Skin epidermis (tissue), 12 donors: ENCODE measurements around the gene ADCY9.

Experiments used
- H3K27ac ChIP-seq, 21 experiments: fragments of 200-600 bp; sonication (generic) in 11 of 21; one replicate each; pipeline ENCODE4 v1.5.0; 2020; ENCODE audit warnings: mild to moderate bottlenecking in 3 of 21, inconsistent platforms in 2 of 21, moderate library complexity in 2 of 21
- H3K4me3 ChIP-seq, 7 experiments: fragments of 200-600 bp; sonication (generic) in 2 of 7; one replicate each; pipeline ENCODE4 v1.5.0; 2020; ENCODE audit warnings: inconsistent platforms in 2 of 7, mild to moderate bottlenecking in 2 of 7, moderate library complexity in 1 of 7

ADCY9 gene

DNA sequence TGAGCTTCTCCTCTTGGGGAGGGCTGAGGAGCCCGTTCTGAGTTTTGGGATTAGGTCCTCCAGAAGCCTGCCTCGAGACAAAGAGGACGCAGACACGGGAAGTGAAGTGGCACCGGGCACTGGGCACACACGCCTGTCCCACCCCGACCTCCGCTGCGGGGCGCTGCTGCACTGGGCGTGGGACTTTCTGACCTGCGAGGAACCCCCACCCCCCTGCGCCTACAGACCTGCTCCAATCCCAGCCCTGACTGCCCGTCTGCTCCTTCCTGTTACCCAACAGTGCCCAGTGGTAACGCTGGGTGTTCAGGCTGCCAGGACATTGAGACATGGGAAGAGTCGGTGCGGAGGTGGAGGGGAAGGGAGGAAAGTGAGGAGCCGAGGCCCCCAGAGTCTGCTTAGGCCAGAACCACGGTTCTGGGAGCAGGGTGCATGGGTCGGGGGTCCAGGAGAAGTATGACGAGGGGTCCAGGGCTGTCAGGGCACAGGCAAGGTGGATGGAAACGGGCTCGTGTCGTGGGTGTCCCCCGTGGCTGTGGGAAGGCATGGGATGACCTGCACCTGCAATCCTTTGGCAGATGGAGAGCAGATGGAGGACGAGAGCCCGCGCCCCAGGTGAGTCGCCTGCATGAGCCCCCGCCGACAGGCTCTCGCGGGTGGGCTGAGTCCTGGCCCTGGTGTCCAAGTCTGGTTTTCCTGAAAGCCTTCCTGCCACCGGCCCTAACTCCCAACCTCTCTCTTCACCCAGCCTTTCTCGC lies 123.8 kb downstream of the ADCY9 start:
- no peak overlapping the region for H3K27ac ChIP-seq
- no peak overlapping the region for H3K4me3 ChIP-seq

DNA sequence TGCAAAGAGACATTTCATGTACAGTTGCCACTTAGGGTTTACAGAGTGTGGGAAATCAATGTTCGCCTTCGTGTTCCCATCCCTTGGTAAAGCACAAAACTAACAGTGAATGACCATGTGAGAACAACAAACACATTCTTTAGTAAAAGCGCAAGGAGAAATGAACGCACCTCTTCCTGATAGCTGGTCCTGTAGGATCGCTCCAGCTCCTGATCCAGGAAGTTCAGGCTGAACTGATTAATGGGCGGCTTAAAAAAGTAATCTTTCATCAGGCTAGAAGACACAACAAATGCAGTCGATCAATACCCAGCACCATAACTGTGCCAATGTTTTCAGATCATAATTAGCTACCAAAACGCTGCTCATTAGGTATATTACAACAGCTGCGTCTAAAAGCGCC lies 127.4 kb downstream of the ADCY9 start:
- H3K4me3 ChIP-seq, result no peak overlapping the region
- no peak overlapping the region for H3K27ac ChIP-seq

DNA sequence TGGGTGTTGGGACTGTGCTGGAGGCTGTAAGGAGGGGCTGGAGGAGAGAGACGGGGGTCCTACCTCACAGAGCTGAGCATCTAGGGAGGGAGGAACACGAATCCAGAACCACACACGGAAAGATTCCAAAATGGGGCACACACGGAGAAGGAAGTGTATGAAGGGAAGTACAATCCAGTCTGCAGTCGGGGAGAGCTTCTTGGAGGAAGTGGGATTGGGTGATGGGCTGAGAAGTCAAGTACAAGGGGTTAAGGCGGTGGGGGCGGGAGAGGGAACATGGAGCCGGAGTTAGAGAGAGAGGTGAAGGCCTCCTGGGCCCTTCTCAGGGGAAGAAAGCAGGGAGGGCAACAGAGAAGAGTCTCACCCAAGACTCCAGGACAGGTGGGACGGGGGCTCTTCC lies 128.2 kb downstream of the ADCY9 start:
- no peak overlapping the region for H3K27ac ChIP-seq
- H3K4me3 ChIP-seq, result no peak overlapping the region

DNA sequence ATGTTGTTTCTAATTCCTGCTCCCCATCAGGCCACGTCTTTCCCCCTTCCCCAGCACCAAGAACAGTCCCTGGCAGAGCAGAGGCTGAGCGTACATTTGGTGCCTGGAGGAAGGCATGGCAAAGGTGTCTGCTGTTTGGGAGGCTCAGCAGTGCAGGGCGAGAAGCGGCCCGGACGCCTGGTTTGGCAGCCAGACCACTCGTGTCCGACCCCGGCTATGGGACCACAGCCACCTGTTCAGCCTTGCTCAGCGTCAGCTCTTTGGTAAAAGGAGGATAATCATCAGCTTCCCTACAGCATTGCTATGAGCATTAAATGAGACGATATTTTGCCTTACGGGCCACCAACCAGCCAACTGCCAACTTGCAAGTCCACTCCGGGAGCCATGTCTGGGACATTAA lies 129.0 kb downstream of the ADCY9 start:
- no peak overlapping the region for H3K4me3 ChIP-seq
- no peak overlapping the region for H3K27ac ChIP-seq

DNA sequence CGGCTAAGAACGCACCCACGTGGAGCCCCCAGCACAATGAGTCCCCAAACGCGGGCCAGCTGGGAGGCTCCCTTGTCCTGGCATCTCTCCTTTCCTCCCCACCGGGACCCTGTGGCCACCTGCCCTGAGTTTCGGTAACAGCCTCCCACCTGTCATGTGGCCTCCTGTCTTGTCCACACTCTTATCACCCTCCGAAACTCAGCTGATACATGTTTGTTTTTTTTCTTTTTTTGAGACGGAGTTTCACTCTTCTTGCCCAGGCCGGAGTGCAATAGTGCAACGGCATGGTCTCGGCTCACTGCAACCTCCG lies 130.1 kb downstream of the ADCY9 start:
- H3K27ac ChIP-seq, result no peak overlapping the region
- no peak overlapping the region for H3K4me3 ChIP-seq

DNA sequence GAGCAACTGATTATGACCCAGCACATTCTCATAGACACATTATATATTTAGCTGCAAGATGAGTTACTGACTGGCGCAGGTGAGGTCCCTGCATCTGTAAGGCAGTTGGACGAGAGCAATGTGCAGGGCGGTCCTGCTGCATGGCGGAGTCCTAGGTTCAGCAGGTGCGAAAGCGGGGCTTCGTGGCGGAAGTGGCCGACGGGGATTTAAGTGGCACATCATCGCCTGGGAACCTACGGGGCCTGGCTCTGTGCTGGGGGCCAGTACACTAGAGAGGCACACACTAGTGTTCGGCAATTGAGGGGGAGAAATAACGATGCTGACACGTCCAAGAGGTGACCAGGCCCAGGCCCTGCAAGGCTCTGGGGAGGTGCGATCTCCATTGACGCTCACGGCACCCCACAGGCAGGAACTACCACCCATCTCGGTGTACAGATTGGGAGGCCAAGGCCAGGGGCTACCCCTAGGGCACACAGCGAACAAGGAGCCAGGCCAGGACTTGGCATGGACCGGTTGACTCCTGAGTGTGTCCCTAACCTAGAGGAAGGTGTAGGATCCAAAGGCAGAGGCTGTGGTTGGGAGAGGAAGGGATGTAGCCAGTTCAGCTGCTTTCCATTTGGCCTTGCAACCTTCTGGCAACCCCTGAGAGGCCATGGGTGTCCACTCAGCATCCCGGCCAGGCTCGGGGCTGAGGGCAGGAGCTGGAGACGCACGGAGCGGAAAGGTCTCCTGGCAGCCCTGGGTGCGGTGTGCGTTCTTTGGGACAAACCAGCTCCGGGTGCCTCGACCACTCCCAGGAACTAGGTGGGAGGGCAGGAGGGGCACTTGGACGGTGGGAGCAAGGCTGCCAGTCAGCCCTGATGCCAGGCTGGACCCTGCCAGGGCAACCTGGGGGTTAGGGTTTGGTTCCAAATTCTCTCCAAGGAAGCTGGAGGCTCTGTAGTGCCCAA lies 131.9 kb downstream of the ADCY9 start:
- H3K4me3 ChIP-seq, result no peak overlapping the region
- H3K27ac ChIP-seq, result no peak overlapping the region

DNA sequence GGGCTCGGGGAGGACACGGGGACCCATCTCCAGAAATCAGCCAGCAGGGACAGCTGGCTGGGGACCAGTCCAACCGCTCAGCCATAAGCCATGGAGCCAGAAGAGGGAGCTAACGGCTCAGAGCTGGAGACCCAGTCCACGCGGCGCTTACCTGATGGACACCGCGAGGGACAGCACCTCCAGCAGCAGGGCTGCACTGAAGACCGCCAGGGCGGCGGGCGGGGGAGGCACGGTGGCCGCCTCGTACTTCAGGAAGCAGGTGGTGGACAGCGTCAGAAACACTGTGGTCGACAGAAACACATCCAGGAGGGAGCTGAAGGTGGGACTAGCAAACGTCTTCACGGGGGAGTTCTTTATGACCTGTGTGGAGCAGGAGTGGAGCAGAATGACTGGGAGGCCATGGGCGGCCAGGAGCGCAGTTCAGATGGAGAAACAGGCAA lies 133.1 kb downstream of the ADCY9 start:
- no peak overlapping the region for H3K4me3 ChIP-seq
- no peak overlapping the region for H3K27ac ChIP-seq

DNA sequence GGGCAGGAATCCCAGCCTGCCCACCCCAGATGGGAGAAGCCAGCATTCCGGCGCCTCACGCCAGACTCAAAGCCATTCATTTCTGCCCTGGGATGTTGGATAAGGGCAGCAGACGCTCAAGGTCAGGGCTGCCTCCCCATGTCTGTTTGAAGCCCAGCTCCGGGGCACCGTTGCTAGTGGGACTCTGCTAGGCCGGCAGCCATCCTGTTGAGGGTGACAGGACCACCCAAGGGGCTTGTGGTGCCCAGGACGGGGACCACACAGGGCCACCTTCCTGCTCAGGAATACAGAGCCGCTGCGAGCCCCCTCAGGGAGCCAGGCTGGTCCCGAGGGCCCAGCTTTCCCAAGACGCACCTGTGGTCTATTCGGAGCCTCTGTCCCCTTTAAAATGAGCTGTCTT lies 134.0 kb downstream of the ADCY9 start:
- H3K4me3 ChIP-seq, result no peak overlapping the region

DNA sequence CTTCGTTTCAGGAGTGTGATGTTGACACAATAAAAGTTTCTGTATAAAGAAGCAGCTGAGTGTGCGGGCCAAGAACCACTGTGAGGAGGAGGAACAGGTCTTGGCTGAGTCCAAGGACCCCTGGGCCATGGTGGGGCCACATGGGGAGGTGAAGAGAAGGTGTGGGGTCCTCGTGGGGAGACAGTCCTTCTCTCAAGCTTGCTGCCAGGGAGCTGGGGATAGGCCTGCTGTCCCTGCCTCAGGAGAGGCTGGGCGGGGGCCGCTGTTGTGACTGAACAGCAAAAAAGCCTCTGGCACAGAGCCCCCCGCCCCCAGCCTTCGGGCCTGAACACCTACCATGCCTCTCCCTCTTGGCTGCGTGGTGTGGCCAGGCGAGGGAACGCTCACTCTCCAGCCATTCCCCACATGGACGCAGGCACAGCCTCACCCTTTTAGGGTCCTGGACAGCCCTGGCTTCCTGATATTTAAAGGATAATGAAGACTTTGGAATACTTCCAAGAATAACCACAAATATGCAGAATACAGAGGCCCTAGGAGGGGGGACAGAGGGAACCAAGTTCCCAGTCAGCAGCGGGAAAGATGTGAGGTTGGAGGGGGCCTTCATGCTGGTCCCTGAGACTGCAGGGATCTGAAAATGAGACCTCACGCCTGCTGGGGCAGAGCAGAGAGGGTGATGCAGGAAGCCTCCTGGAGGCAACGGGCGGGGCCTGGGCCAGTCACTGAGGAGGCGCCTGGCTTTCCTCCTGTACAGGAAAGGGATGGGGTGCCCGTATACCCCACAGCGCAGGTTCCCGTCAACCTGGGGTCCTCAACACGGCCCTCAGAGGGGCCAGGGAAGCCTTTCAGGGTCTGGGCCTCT lies 135.8 kb downstream of the ADCY9 start:
- Histone ChIP-seq H3K4me3 (no peak overlapping the region), H3K27ac (no peak overlapping the region)

More for the DNA sequence above, 134.0 kb downstream of the ADCY9 start:
- no peak overlapping the region for H3K27ac ChIP-seq

DNA sequence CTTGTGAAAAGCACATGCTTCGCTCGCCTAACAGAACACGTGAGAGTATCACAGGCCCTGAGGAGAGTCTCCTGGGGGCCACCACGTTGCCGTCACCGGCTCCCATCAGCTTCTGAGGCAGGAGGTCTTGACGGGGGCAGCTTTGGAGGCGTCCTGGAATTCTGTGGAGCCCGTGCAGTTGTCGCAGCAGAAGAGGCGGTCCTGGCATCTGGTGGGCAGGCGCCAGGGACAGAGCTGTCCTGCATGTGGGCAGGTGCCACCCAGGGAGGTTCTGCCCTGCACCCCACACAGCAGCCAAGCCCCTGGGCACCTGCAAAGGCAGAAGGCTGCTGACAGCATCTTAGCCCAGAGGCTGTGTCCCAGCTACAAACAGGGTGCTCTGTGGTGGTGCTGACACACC lies 136.7 kb downstream of the ADCY9 start:
- no peak overlapping the region for H3K27ac ChIP-seq
- H3K4me3 ChIP-seq, result no peak overlapping the region

DNA sequence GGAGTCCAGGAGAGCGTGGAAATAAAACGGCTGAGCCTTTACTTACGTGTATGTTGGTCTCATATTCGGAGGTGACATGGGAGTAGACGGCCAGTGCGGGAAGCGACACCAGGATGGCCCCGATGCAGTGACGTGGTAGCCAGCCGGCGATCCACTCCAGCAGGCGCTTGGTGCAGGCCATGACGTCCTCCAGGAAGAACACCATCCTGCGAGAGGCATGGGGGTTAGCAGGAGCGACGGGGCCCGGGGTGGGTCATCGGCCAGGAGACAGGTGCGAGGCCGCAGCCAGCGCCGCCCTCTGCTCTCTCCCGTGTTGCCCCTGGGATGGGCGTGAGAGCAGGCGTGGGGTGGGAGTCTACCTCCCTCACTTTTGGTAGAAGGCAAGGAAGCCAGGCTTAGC lies 137.2 kb downstream of the ADCY9 start:
- no peak overlapping the region for H3K27ac ChIP-seq
- no peak overlapping the region for H3K4me3 ChIP-seq

DNA sequence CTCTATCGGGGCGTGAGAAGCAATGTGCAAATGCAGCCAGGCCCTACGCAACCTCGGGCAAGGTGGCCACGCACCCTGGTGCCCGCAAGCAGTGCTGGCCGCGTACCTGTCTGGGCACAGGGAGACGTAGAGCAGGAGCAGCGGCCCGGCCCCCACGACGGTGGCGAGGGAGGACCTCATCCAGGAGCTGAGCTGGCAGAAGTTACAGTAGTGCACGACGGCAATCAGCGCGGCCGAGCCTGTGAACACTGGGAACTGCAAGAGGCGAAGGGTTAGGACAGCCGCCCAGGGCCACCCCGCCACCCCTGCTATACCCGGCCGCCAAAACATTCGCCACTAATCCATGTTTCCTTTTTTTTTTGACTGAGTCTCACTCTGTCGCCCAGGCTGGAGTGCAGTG lies 138.9 kb downstream of the ADCY9 start:
- Histone ChIP-seq H3K4me3 (no peak overlapping the region), H3K27ac (no peak overlapping the region)

DNA sequence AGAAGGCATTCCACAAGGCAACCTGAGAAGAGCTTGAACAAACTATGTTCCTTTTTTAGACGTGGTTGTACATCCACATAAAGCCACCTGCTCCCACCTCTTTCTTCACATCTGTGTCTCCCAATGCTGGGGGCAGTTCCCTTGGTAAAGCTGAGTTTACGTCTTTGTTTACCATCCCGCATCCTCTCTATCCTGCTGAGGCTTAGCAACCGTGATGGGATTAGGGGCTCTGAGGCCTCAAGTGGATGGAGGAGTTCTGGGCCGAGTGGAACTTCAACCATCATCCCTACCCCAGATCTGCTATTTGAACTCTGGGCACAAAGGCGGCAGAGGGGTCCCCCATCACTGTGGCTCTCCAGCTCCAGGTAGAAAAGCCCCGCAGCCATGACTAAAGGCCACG lies 141.5 kb downstream of the ADCY9 start:
- no peak overlapping the region for H3K27ac ChIP-seq

DNA sequence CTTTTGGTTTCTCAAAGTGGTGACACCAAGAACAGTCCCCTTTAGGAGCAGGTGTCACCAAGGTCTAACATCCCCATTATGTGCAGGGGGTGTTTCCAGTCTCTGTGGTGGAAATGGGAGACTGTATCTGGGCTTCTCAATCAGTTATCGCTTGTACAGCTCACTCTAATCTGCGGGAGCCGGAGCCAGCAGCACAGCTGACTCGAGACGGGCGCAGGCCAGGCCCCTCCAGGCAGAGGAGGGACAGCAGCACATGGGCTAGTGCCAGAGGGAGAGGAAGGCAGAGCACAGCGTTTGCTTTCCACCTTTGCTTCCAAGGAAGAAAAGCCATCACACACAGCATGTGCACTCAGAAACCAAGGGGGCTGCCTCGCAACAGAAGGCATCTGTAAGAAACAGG lies 144.5 kb downstream of the ADCY9 start:
- Histone ChIP-seq H3K27ac (no peak overlapping the region), H3K4me3 (no peak overlapping the region)

More for the DNA sequence above, 141.5 kb downstream of the ADCY9 start:
- no peak overlapping the region for H3K4me3 ChIP-seq

DNA sequence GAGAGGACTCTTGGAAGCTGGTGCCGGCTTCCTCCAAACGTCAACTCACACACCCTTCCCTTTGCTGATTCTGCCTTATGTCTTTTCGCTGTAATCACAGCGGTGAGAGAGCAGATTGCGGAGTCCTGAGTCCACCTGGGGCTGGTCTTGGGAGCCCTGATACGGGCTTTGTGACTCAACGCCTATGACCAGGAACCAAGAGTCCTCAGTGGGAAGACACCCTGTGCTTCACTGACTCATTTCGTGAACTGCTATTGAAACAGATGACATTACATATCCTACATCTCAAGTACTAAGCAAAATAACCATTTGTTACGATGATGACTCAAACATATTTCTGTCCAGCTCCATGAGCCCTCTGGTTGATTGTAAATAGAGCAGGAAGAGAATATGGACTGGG lies 145.0 kb downstream of the ADCY9 start:
- no peak overlapping the region for H3K4me3 ChIP-seq
- no peak overlapping the region for H3K27ac ChIP-seq

DNA sequence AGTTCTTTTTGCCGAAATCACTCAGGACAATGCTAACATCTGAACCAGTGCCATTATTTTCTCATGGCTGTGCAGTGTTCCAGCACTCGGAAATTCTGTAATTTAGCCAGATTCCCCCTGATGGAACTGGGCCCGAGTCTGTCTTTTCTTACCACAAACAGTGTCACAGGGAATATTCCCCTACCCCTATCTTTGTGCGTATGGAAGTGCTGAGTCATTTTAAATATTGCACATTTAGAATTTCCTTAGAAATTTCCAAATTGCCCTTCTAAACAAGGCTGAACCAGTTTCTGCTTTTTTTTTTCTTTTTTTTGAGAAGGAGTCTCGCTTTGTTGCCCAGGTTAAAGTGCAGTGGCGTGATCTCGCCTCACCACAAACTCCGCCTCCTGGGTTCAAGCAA lies 147.7 kb downstream of the ADCY9 start:
- H3K4me3 ChIP-seq, result no peak overlapping the region
- H3K27ac ChIP-seq, result no peak overlapping the region

DNA sequence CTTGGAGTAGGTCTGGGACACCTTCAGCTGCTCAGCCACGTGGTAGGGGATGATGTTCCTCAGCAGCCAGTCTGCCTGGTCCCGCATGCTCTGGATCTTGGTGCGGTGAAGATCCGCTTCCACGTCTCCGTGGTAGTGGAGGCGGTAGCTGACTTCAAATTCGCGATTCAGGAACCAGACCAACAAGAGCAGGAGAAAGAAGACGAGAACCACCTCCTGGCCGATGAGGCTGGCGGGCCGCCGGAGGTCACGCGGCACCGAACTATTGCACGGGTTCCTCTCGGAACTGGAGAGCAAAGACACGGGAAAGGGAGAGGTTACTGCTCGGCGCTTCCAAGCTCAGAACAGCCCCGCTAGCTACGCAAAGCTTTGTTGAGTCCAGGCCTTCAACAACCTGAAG lies 149.6 kb downstream of the ADCY9 start:
- H3K4me3 ChIP-seq, result no peak overlapping the region
- H3K27ac ChIP-seq, result no peak overlapping the region

DNA sequence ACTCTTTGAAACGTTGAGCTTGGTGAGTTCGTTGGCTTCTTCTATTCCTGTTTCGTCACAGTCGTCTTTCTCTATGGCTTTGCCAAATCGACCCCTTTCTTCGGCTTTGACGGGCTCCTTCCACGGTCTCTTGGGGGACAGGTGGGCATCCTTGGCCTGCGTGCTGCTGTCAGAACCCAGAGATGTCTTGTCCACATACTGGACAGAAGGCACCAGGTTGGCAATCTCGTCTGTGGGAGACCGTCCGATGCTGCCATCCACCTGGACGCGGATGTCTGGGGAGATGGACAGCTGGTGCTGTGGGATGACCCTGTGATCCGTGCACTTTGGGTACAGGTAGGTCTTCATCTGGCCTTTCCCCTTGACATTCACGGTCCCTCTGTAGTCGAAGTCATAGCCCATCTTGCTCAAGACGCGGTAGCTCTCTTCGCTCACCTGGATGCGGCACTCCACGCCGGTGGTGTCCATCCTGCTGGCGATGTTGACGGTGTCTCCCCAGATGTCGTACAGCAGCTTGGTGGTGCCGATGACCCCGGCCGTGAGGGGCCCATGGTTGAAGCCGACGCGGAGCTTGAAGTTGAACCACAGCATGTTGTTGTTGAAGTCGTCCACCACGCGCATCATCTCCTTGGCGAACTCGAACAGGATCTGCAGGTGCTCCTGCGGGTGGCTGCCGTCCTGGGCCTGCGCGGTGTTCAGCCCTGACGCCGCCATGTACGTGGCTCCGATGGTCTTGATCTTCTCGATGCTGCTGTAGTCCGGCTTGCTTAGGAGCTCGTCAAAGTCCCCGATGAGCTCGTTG lies 150.3 kb downstream of the ADCY9 start:
- Histone ChIP-seq H3K27ac (no peak overlapping the region), H3K4me3 (no peak overlapping the region)

DNA sequence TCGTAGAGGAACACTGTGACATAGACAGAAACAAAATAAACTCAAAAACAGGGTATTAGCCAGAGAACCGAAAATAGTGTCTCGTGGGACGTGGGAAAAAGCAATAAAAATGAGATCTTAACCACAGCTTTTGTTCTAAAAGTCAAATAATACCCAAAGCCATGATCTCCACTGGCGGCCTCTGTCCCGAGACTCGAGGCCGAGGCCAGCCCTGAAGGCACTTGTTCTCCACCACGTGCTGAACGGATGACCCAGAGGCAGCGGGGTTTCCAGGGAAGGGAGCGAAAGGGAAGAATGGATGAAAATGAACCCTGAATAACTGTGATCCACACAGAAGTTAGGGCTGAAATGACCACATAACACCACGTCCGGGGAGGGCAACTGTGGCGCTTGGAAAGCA lies 150.9 kb downstream of the ADCY9 start:
- H3K4me3 ChIP-seq, result no peak overlapping the region

More for the DNA sequence above, 150.9 kb downstream of the ADCY9 start:
- no peak overlapping the region for H3K27ac ChIP-seq
